IMR-90 (cell line): ENCODE measurements around the gene ACKR4. TPM values are rescaled to one million over a fixed set of nuclear protein-coding genes. Genes with fewer than 3 reads are reported as not detected.
A peak's percentile ranks its signal among the peaks of the same experiment; 100 is the strongest.

ENCODE experiments used
- ATAC-seq: fragments of 200-7000 bp; cut with Tn5 transposase; 2 replicates; pipeline ENCODE4 v1.9.1; 2020; ENCODE audit warnings: low read depth, mild to moderate bottlenecking, moderate library complexity
- Bru-seq: library from RNA; stranded (reverse); fragments of 400-500 nt; gene quantifications from one replicate; lab custom pipeline; 2021; lab: Mats Ljungman, UMichigan
- BruChase-seq, 2 experiments: library from RNA; stranded (reverse); fragments of 400-500 nt; gene quantifications; one replicate each; lab custom pipeline; 2021; lab: Mats Ljungman, UMichigan
- BruUV-seq: library from RNA; stranded (reverse); fragments of 400-500 nt; replicated peaks from 2 replicates; lab custom pipeline; 2021; lab: Mats Ljungman, UMichigan
- CTCF ChIA-PET: fragments of 300-600 bp; formaldehyde crosslinking; extraction: SDS; loops from one replicate; lab custom pipeline; 2021; ENCODE audit warnings: antibody characterized with exemption; lab: Yijun Ruan, JAX
- POLR2A ChIA-PET: fragments of 300-600 bp; sonication (Branson Sonifier 250); formaldehyde crosslinking; loops from one replicate; lab custom pipeline; 2022; ENCODE audit warnings: antibody characterized with exemption; ENCODE audit not compliant: unreplicated experiment; lab: Charles Lee
- DNase-seq: peaks from one replicate; pipeline ENCODE4 v3.0.0; 2013
- H2AFZ ChIP-seq: replicated peaks from 2 replicates; pipeline ENCODE3; 2013; ENCODE audit warnings: low read length, mild to moderate bottlenecking; ENCODE audit not compliant: poor library complexity
- H2AK5ac ChIP-seq: 2 replicates; pipeline ENCODE4 v1.6.1; 2013; ENCODE audit warnings: low read depth, low read length, inconsistent platforms
- H2AK9ac ChIP-seq: replicated peaks from 2 replicates; pipeline ENCODE3; 2013; ENCODE audit warnings: mild to moderate bottlenecking, low read depth, low read length, moderate library complexity; ENCODE audit not compliant: poor library complexity
- H2BK120ac ChIP-seq: 2 replicates; pipeline ENCODE4 v1.6.1; 2013; ENCODE audit warnings: low read depth, low read length, inconsistent platforms
- H2BK15ac ChIP-seq: 3 replicates; pipeline ENCODE4 v1.6.1; 2013; ENCODE audit warnings: low read depth, low read length, inconsistent platforms
- H2BK20ac ChIP-seq: 2 replicates; pipeline ENCODE4 v1.6.1; 2013; ENCODE audit warnings: low read depth, mild to moderate bottlenecking, inconsistent platforms, low read length, moderate library complexity
- H2BK5ac ChIP-seq: 2 replicates; pipeline ENCODE4 v1.6.1; 2013; ENCODE audit warnings: mild to moderate bottlenecking, low read depth, low read length, inconsistent platforms; ENCODE audit not compliant: poor library complexity, severe bottlenecking
- H3K14ac ChIP-seq: replicated peaks from 2 replicates; pipeline ENCODE4 v1.6.1; 2013; ENCODE audit warnings: low read depth, low read length, inconsistent platforms
- H3K18ac ChIP-seq: 2 replicates; pipeline ENCODE4 v1.6.1; 2013; ENCODE audit warnings: low read depth, low read length, control low read depth
- H3K23ac ChIP-seq: 2 replicates; pipeline ENCODE4 v1.6.1; 2013; ENCODE audit warnings: low read depth, low read length, inconsistent platforms
- H3K27ac ChIP-seq: 2 replicates; pipeline ENCODE4 v1.5.1; 2013; ENCODE audit warnings: mild to moderate bottlenecking, control low read depth, low read length; ENCODE audit not compliant: insufficient read depth
- H3K27me3 ChIP-seq: 2 replicates; pipeline ENCODE4 v1.6.1; 2013; ENCODE audit warnings: low read length; ENCODE audit not compliant: control insufficient read depth, insufficient read depth
- H3K36me3 ChIP-seq: 2 replicates; pipeline ENCODE4 v1.6.1; 2013; ENCODE audit warnings: low read length, mixed read lengths; ENCODE audit not compliant: control insufficient read depth, insufficient read depth
- H3K4ac ChIP-seq: 2 replicates; pipeline ENCODE4 v1.6.1; 2013; ENCODE audit warnings: low read depth, low read length, inconsistent platforms
- H3K4me1 ChIP-seq: 2 replicates; pipeline ENCODE4 v1.6.1; 2013; ENCODE audit warnings: low read length, mixed read lengths; ENCODE audit not compliant: control insufficient read depth, insufficient read depth
- H3K4me2 ChIP-seq: 2 replicates; pipeline ENCODE4 v1.6.1; 2013; ENCODE audit warnings: low read depth, mild to moderate bottlenecking, control low read depth, low read length, moderate library complexity
- H3K4me3 ChIP-seq: 2 replicates; pipeline ENCODE4 v1.5.1; 2013; ENCODE audit warnings: low read depth, mild to moderate bottlenecking, control low read depth, low read length, moderate library complexity; ENCODE audit not compliant: insufficient read depth
- H3K56ac ChIP-seq: 2 replicates; pipeline ENCODE4 v1.6.1; 2013; ENCODE audit warnings: low read length, inconsistent platforms; ENCODE audit not compliant: insufficient read depth; ENCODE audit errors: extremely low read depth
- H3K79me1 ChIP-seq, 2 experiments: 2 replicates each; pipeline ENCODE4 v1.6.1; 2013; ENCODE audit warnings: low read length in 2 of 2, inconsistent platforms in 1 of 2, low read depth in 1 of 2
- H3K9ac ChIP-seq: 2 replicates; pipeline ENCODE4 v1.6.1; 2013; ENCODE audit warnings: low read depth, low read length, control low read depth
- H3K9me1 ChIP-seq: 2 replicates; pipeline ENCODE4 v1.6.1; 2013; ENCODE audit warnings: low read length, inconsistent platforms; ENCODE audit not compliant: insufficient read depth
- H3K9me3 ChIP-seq: 2 replicates; pipeline ENCODE4 v1.6.1; 2013; ENCODE audit warnings: low read length; ENCODE audit not compliant: control insufficient read depth, insufficient read depth
- H4K20me1 ChIP-seq: 2 replicates; pipeline ENCODE4 v1.6.1; 2013; ENCODE audit warnings: low read length, inconsistent platforms; ENCODE audit not compliant: insufficient read depth
- H4K5ac ChIP-seq: 2 replicates; pipeline ENCODE4 v1.6.1; 2013; ENCODE audit warnings: mild to moderate bottlenecking, low read depth, low read length, control low read depth
- H4K8ac ChIP-seq, 2 experiments: 2 replicates each; pipeline ENCODE4 v1.6.1; 2013; ENCODE audit warnings: low read depth in 2 of 2, low read length in 2 of 2, control low read depth in 1 of 2, inconsistent platforms in 1 of 2
- H4K91ac ChIP-seq: 2 replicates; pipeline ENCODE4 v1.6.1; 2013; ENCODE audit warnings: low read depth, low read length, inconsistent platforms; ENCODE audit not compliant: insufficient read depth
- BHLHE40 ChIP-seq: fragments of 150-350 bp; IDR thresholded peaks from 2 replicates; pipeline ENCODE4 v1.6.1; 2016; ENCODE audit warnings: mild to moderate bottlenecking, low read depth, low read length
- CEBPB ChIP-seq: IDR thresholded peaks from 2 replicates; pipeline ENCODE4 v1.6.1; 2012; ENCODE audit warnings: low read depth, low read length, improper control_type of control experiment
- CHD1 ChIP-seq: IDR thresholded peaks from 2 replicates; pipeline ENCODE4 v1.6.1; 2012; ENCODE audit warnings: low read depth, low read length, improper control_type of control experiment
- CTCF ChIP-seq: conservative IDR thresholded peaks from 2 replicates; pipeline ENCODE4 v1.5.1; 2012; ENCODE audit warnings: mild to moderate bottlenecking, low read depth, low read length, improper control_type of control experiment
- FOS ChIP-seq: fragments of 150-350 bp; IDR thresholded peaks from 2 replicates; pipeline ENCODE4 v1.6.1; 2016; ENCODE audit warnings: low read depth, low read length
- MAFK ChIP-seq: IDR thresholded peaks from 2 replicates; pipeline ENCODE4 v1.6.1; 2012; ENCODE audit warnings: low read depth, low read length, improper control_type of control experiment
- MAZ ChIP-seq: IDR thresholded peaks from 2 replicates; pipeline ENCODE4 v1.6.1; 2012; ENCODE audit warnings: low read depth, mild to moderate bottlenecking, low read length, improper control_type of control experiment, moderate library complexity, borderline replicate concordance
- MXI1 ChIP-seq: IDR thresholded peaks from 2 replicates; pipeline ENCODE4 v1.6.1; 2012; ENCODE audit warnings: low read depth, mild to moderate bottlenecking, low read length, moderate library complexity, borderline replicate concordance
- NFE2L2 ChIP-seq: fragments of 150-350 bp; IDR thresholded peaks from 2 replicates; pipeline ENCODE4 v1.6.1; 2016; ENCODE audit warnings: low read depth, mild to moderate bottlenecking, low read length
- POLR2A ChIP-seq: IDR thresholded peaks from 2 replicates; pipeline ENCODE4 v1.6.1; 2012; ENCODE audit warnings: mild to moderate bottlenecking, low read depth, low read length
- RAD21 ChIP-seq: IDR thresholded peaks from 2 replicates; pipeline ENCODE4 v1.6.1; 2012; ENCODE audit warnings: low read length, improper control_type of control experiment
- RCOR1 ChIP-seq: IDR thresholded peaks from 2 replicates; pipeline ENCODE4 v1.6.1; 2012; ENCODE audit warnings: mild to moderate bottlenecking, low read length, improper control_type of control experiment; ENCODE audit not compliant: insufficient replicate concordance
- RFX5 ChIP-seq: IDR thresholded peaks from 2 replicates; pipeline ENCODE4 v1.8.0; 2012; ENCODE audit warnings: low read depth, mild to moderate bottlenecking, low read length, moderate library complexity
- SMC3 ChIP-seq: fragments of 150-350 bp; IDR thresholded peaks from 2 replicates; pipeline ENCODE4 v1.6.1; 2016; ENCODE audit warnings: low read depth, mild to moderate bottlenecking, antibody characterized with exemption, low read length, moderate library complexity
- USF2 ChIP-seq: fragments of 150-350 bp; IDR thresholded peaks from 2 replicates; pipeline ENCODE4 v1.6.1; 2017; ENCODE audit warnings: mild to moderate bottlenecking, antibody characterized with exemption, low read length, low read depth
- WGBS, 2 experiments: methylation state at CpG; one replicate each; pipeline versions ENCODE4 v1.1.5 to v1.1.7; 2013; ENCODE audit warnings: missing lambda C conversion rate in 2 of 2; ENCODE audit not compliant: insufficient read length in 1 of 2; ENCODE audit errors: extremely low coverage in 2 of 2; 5-methylcytosine and 5-hydroxymethylcytosine counted together
- dilution Hi-C: fragments of 300-500 bp; cut with HindIII; formaldehyde crosslinking; loops from one replicate; pipeline ENCODE4 v1.14.3; 2018; ENCODE audit warnings: low sequenced_read_pairs; ENCODE audit not compliant: unreplicated experiment
- in situ Hi-C: fragments of 300-500 bp; cut with MboI; formaldehyde crosslinking; loops from 3 replicates; pipeline ENCODE4 v1.14.3; 2019; ENCODE audit warnings: low sequenced_read_pairs, inconsistent platforms, mixed read lengths
- intact Hi-C: fragments of 100-400 bp; cut with micrococcal nuclease; formaldehyde crosslinking; loops from 2 replicates; pipeline ENCODE4 v1.10.0; 2022
- long read RNA-seq: library from polyadenylated mRNA; unstranded; transcript quantifications from one replicate; pipeline ENCODE4 v2.0.0, GENCODE V29; 2021; ENCODE audit not compliant: unreplicated experiment
- polyA plus RNA-seq, 3 experiments: library from polyadenylated mRNA; depleted of rRNA; stranded (reverse); fragments of >200 nt; gene quantifications; 2 replicates each; pipeline ENCODE4 v1.2.3, GENCODE V29; 2012; ENCODE audit warnings: low replicate concordance in 1 of 3
- total RNA-seq: library from RNA; depleted of rRNA; stranded (reverse); fragments of >200 nt; gene quantifications from 2 replicates; pipeline ENCODE4 v1.2.3, GENCODE V29; 2012; rRNA removed

The ACKR4 gene
- 0.18 TPM in 1 of 2 replicates, not detected in the other for total RNA-seq
- polyA plus RNA-seq (2012; rRNA removed): not detected in 2 replicates
- polyA plus RNA-seq (2012; cell fraction: cytosol; rRNA removed): not detected in 2 replicates
- 0.15 TPM in 1 of 2 replicates, not detected in the other for polyA plus RNA-seq (2012; cell fraction: nucleus; rRNA removed; ENCODE audit: low replicate concordance)
- Bru-seq, nascent RNA: percentile 19 among the genes with signal in this experiment
- percentile 33 among the genes with signal in this experiment for BruChase-seq, experiment 1, labeled RNA remaining after a 6-hour chase
- BruChase-seq, experiment 2, labeled RNA remaining after a 2-hour chase: percentile 25 among the genes with signal in this experiment
- long read RNA-seq: 0 reads

GRCh38 chr3:132596816-132597433 lies at the start of gene ACKR4:
TSS of gene ACKR4 (plus strand) at chr3:132597270. CDS start at chr3:132600398, 3,128 bp downstream.
- peak within 1 kb of the TSS; percentile 60 for H2BK5ac ChIP-seq
- BruUV-seq: no TSS peak
- intact Hi-C loops: no loop called here
- H3K36me3 ChIP-seq: peaks cover 5% of the 10 kb centered on the region
- H2BK120ac ChIP-seq: peak within 1 kb of the TSS; percentile 27; the same call in 1 of the 2 replicates
- in situ Hi-C loops: no loop called here
- peak within 1 kb of the TSS; percentile 63; the same call in 1 of the 2 replicates for H2BK20ac ChIP-seq
- H3K23ac ChIP-seq: no peak within 1 kb of the TSS
- peaks cover 0 to 8% of the 10 kb centered on the region in 2 experiments; a peak in 1 of 4 replicates for H3K79me1 ChIP-seq
- peak within 1 kb of the TSS; percentile 43 for H2AK5ac ChIP-seq
- H3K56ac ChIP-seq: no peak within 1 kb of the TSS
- H4K5ac ChIP-seq: peak within 1 kb of the TSS; percentile 54; the same call in 1 of the 2 replicates
- H2AK9ac ChIP-seq: no peak within 1 kb of the TSS
- peak within 1 kb of the TSS; percentile 49 for H3K4ac ChIP-seq
- H3K27ac ChIP-seq: no peak within 1 kb of the TSS
- H2BK15ac ChIP-seq: peak within 1 kb of the TSS; percentile 56; the same call in 1 of the 3 replicates
- POLR2A ChIA-PET: no interaction called here
- no peak within 1 kb of the TSS for H3K9ac ChIP-seq
- peaks cover 8% of the 10 kb centered on the region for H3K9me1 ChIP-seq
- ATAC-seq: no peak
- H3K9me3 ChIP-seq: no peaks in the 10 kb centered on the region
- no peak for DNase-seq
- H3K4me1 ChIP-seq: peaks cover 6% of the 10 kb centered on the region
- H3K18ac ChIP-seq: peak within 1 kb of the TSS; percentile 45; the same call in 1 of the 2 replicates
- H3K27me3 ChIP-seq: no peaks in the 10 kb centered on the region
- dilution Hi-C loops: no loop called here
- CTCF ChIA-PET: interaction anchor here (0.6 kb wide), 2 partner anchors 72 to 1842 kb away, joined by 3 read pairs; no protein-coding TSS in a partner anchor
- no peak within 1 kb of the TSS for H3K4me3 ChIP-seq
- H3K14ac ChIP-seq: 0 out of 2 replicates have a peak within 1 kb of the TSS, but pooled peaks have one; percentile 63
- no peaks in the 10 kb centered on the region for H4K20me1 ChIP-seq
- H4K91ac ChIP-seq: peak within 1 kb of the TSS; percentile 66
- WGBS, 2 experiments: no CpG with 5 or more reads among the region's 2 CpGs
- no peak within 1 kb of the TSS for H2AFZ ChIP-seq
- peak within 1 kb of the TSS; percentile 15; the same call in 1 of the 2 replicates for H3K4me2 ChIP-seq
- H4K8ac ChIP-seq: no peak within 1 kb of the TSS
- TF ChIP-seq CTCF (no peak), RCOR1 (no peak), POLR2A (no peak), MAFK (no peak), BHLHE40 (no peak), SMC3 (no peak), FOS (no peak), MAZ (no peak), RFX5 (no peak), CEBPB (no peak), MXI1 (no peak), USF2 (no peak), RAD21 (no peak), NFE2L2 (no peak), CHD1 (no peak)
